HAP-1 (cell line): ENCODE measurements around the gene RPTOR.
"Not testable (repeated sequence)": the region's sequence is repeated elsewhere in the genome, so short reads cannot be mapped to it uniquely, and the experiment has no call there.

Experiments
- DNase-seq, 2 experiments: peaks; one replicate each; pipeline ENCODE4 v3.0.0-alpha.2; 2016 to 2020; ENCODE audit warnings: low spot score in 2 of 2
- H3K27me3 ChIP-seq: fragments of 250-450 bp; sonication (Bioruptor Pico); 2 replicates; pipeline ENCODE4 v1.5.1; 2020; ENCODE audit warnings: low read depth, mild to moderate bottlenecking, moderate library complexity
- H3K36me3 ChIP-seq: fragments of 250-450 bp; sonication (Bioruptor Pico); replicated peaks from 2 replicates; pipeline ENCODE4 v1.5.1; 2020; ENCODE audit warnings: mild to moderate bottlenecking
- H3K4me1 ChIP-seq: fragments of 250-450 bp; sonication (Bioruptor Pico); 2 replicates; pipeline ENCODE4 v1.5.1; 2020; ENCODE audit warnings: mild to moderate bottlenecking
- H3K4me3 ChIP-seq: fragments of 250-450 bp; sonication (Bioruptor Pico); 2 replicates; pipeline ENCODE4 v1.5.1; 2020; ENCODE audit warnings: mild to moderate bottlenecking, moderate library complexity
- H3K9me3 ChIP-seq: fragments of 250-450 bp; sonication (Bioruptor Pico); 2 replicates; pipeline ENCODE4 v1.5.1; 2020; ENCODE audit warnings: mild to moderate bottlenecking, moderate library complexity
- in situ Hi-C: fragments of 300-500 bp; cut with MboI; formaldehyde crosslinking; loops from 3 replicates; pipeline ENCODE4 v1.14.3; 2020; ENCODE audit warnings: low sequenced_read_pairs, inconsistent platforms, mixed read lengths

The RPTOR gene

GRCh38 chr17:80523956-80524712 is 20.5 kb upstream of the RPTOR start:
- peaks cover 3% of the 10 kb centered on the region; the same call in 1 of the 2 replicates for H3K27me3 ChIP-seq
- H3K9me3 ChIP-seq = no peaks in the 10 kb centered on the region
- H3K36me3 ChIP-seq = no peaks in the 10 kb centered on the region
- H3K4me3 ChIP-seq = no peak overlapping the region
- no peaks in the 10 kb centered on the region for H3K4me1 ChIP-seq
- in situ Hi-C loops = no loop called here
- no peak for DNase-seq

- no peaks in the 10 kb centered on the region for H3K4me1 ChIP-seq
- peaks cover 3% of the 10 kb centered on the region; the same call in 1 of the 2 replicates for H3K27me3 ChIP-seq
- H3K36me3 ChIP-seq = no peaks in the 10 kb centered on the region
- H3K4me3 ChIP-seq = no peak overlapping the region
- DNase-seq = peak in 1 of 2 experiments; percentile 17
- in situ Hi-C loops = no loop called here
- H3K9me3 ChIP-seq = no peaks in the 10 kb centered on the region
Measured at GRCh38 chr17:80526116-80526910, 18.3 kb upstream of the RPTOR start.

GRCh38 chr17:80527016-80527645 is 17.5 kb upstream of the RPTOR start:
- in situ Hi-C loops = no loop called here
- DNase-seq = no peak
- Histone ChIP-seq H3K36me3 (no peaks in the 10 kb centered on the region), H3K4me3 (no peak overlapping the region), H3K27me3 (peaks cover 3% of the 10 kb centered on the region; the same call in 1 of the 2 replicates), H3K9me3 (no peaks in the 10 kb centered on the region), H3K4me1 (no peaks in the 10 kb centered on the region)

GRCh38 chr17:80528536-80528935 is 16.1 kb upstream of the RPTOR start:
- H3K36me3 ChIP-seq = no peaks in the 10 kb centered on the region
- H3K4me3 ChIP-seq = no peak overlapping the region
- no peak for DNase-seq
- in situ Hi-C loops = no loop called here
- H3K27me3 ChIP-seq = no peaks in the 10 kb centered on the region
- H3K4me1 ChIP-seq = no peaks in the 10 kb centered on the region
- no peaks in the 10 kb centered on the region for H3K9me3 ChIP-seq

- Histone ChIP-seq H3K27me3 (no peaks in the 10 kb centered on the region), H3K4me1 (no peaks in the 10 kb centered on the region), H3K4me3 (no peak overlapping the region), H3K36me3 (no peaks in the 10 kb centered on the region), H3K9me3 (no peaks in the 10 kb centered on the region)
- in situ Hi-C loops = no loop called here
- no peak for DNase-seq
Measured at GRCh38 chr17:80529104-80529903, 15.3 kb upstream of the RPTOR start.

- no peaks in the 10 kb centered on the region for H3K27me3 ChIP-seq
- in situ Hi-C loops = no loop called here
- no peaks in the 10 kb centered on the region for H3K36me3 ChIP-seq
- no peaks in the 10 kb centered on the region for H3K4me1 ChIP-seq
- no peaks in the 10 kb centered on the region for H3K9me3 ChIP-seq
- DNase-seq = no peak
- no peak overlapping the region for H3K4me3 ChIP-seq
Measured at GRCh38 chr17:80529904-80530292, 14.7 kb upstream of the RPTOR start.

- H3K4me3 ChIP-seq = no peak overlapping the region
- H3K9me3 ChIP-seq = no peaks in the 10 kb centered on the region
- in situ Hi-C loops = no loop called here
- no peaks in the 10 kb centered on the region for H3K4me1 ChIP-seq
- H3K36me3 ChIP-seq = no peaks in the 10 kb centered on the region
- no peaks in the 10 kb centered on the region for H3K27me3 ChIP-seq
- DNase-seq = no peak
Measured at GRCh38 chr17:80531400-80531799, 13.2 kb upstream of the RPTOR start.

GRCh38 chr17:80537386-80537785 is 7.3 kb upstream of the RPTOR start:
- H3K36me3 ChIP-seq, DNase-seq, H3K4me1 ChIP-seq, H3K9me3 ChIP-seq, H3K4me3 ChIP-seq, H3K27me3 ChIP-seq, in situ Hi-C loops: not testable (repeated sequence)

GRCh38 chr17:80538484-80538883 is 6.2 kb upstream of the RPTOR start:
- no peaks in the 10 kb centered on the region for H3K36me3 ChIP-seq
- in situ Hi-C loops = no loop called here
- H3K9me3 ChIP-seq = no peaks in the 10 kb centered on the region
- no peak overlapping the region for H3K4me3 ChIP-seq
- no peak for DNase-seq
- no peaks in the 10 kb centered on the region; the same call in 1 of the 2 replicates for H3K4me1 ChIP-seq
- H3K27me3 ChIP-seq = no peaks in the 10 kb centered on the region

GRCh38 chr17:80539022-80539641 is 5.5 kb upstream of the RPTOR start:
- no peaks in the 10 kb centered on the region; the same call in 1 of the 2 replicates for H3K4me1 ChIP-seq
- no peaks in the 10 kb centered on the region for H3K27me3 ChIP-seq
- DNase-seq = peak in 1 of 2 experiments; percentile 37
- H3K9me3 ChIP-seq = no peaks in the 10 kb centered on the region
- H3K4me3 ChIP-seq = no peak overlapping the region
- H3K36me3 ChIP-seq = no peaks in the 10 kb centered on the region
- in situ Hi-C loops = no loop called here

- in situ Hi-C loops = no loop called here
- Histone ChIP-seq H3K27me3 (no peaks in the 10 kb centered on the region), H3K9me3 (no peaks in the 10 kb centered on the region), H3K4me3 (peak overlapping the region; percentile 86), H3K36me3 (no peaks in the 10 kb centered on the region), H3K4me1 (peaks cover 16% of the 10 kb centered on the region)
- DNase-seq = peak in 1 of 2 experiments; percentile 32
Measured at GRCh38 chr17:80545499-80545826, 825 bp downstream of the RPTOR start.

- Histone ChIP-seq H3K36me3 (no peaks in the 10 kb centered on the region), H3K4me1 (peaks cover 23% of the 10 kb centered on the region), H3K4me3 (peak overlapping the region; percentile 86), H3K9me3 (no peaks in the 10 kb centered on the region), H3K27me3 (no peaks in the 10 kb centered on the region)
- in situ Hi-C loops = no loop called here
- DNase-seq = no peak
Measured at GRCh38 chr17:80546267-80546666, 1.6 kb downstream of the RPTOR start.

- DNase-seq = no peak
- Histone ChIP-seq H3K4me1 (peaks cover 15% of the 10 kb centered on the region), H3K36me3 (peaks cover 5% of the 10 kb centered on the region; the same call in 1 of the 2 replicates), H3K9me3 (no peaks in the 10 kb centered on the region), H3K4me3 (no peak overlapping the region), H3K27me3 (no peaks in the 10 kb centered on the region)
- in situ Hi-C loops = no loop called here
Measured at GRCh38 chr17:80552523-80552922, 7.9 kb downstream of the RPTOR start.
